ENCODE data around the gene NR3C2. TPM values are rescaled to one million over a fixed set of nuclear protein-coding genes. Genes with fewer than 3 reads are reported as not detected.

Gene NR3C2
- total and polyA plus RNA-seq, 10 of the 15 experiments (the other 5 are each of a cell fraction or from before 2014, with no cell fraction given) = 0.05 to 0.11 (median 0.08) TPM; not detected in 4

DNA sequence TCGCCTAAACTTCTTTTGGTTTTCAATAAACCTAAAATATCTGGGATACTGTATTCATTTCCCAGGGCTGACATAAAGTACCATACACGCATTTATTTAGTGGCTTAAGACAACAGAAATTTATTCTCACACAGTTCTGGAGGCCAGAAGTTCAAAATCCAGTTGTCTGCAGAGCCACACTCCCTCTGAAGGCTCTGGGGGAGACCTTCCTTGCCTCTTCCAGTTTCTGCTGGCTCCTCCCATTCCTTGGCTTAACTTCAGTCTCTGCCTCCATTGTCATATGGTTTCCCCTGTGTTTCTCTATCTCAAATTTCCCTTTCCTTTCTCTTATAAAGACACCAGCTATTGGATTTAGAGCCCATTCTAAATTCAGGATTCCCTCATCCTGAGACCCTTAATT, 44.4 kb downstream of the NR3C2 start:
- intact Hi-C loops (cut with micrococcal nuclease; ENCODE audit: unreplicated experiment) (no loop called here), in situ Hi-C loops (cut with MboI) (no loop called here)
- Histone ChIP-seq H4K20me1 (ENCODE audit: control insufficient read depth, insufficient read depth) (no peaks in the 10 kb centered on the region), H3K4me2 (ENCODE audit: control insufficient read depth, insufficient read depth) (no peak overlapping the region), H3K9ac (ENCODE audit: control insufficient read depth, insufficient read depth, low read length) (no peak overlapping the region), H3K27ac (ENCODE audit: control insufficient read depth, insufficient read depth) (no peak overlapping the region), H3K4me1 (ENCODE audit: control insufficient read depth, insufficient read depth, low read length) (no peaks in the 10 kb centered on the region), H3K79me2 (ENCODE audit: control insufficient read depth, insufficient read depth, low read length) (no peaks in the 10 kb centered on the region), H3K36me3 (ENCODE audit: control insufficient read depth in 2 of 2, insufficient read depth in 2 of 2, low read length in 1 of 2) (no peaks in the 10 kb centered on the region), H2AFZ (ENCODE audit: control insufficient read depth, low read depth, low read length) (no peak overlapping the region), H3K9me3 (replicated peaks; ENCODE audit: control insufficient read depth, insufficient read depth, low read length) (no peaks in the 10 kb centered on the region), H3K4me3 (no peak overlapping the region), H3K27me3 (replicated peaks in 1 of 2; ENCODE audit: control insufficient read depth in 2 of 2, insufficient read depth in 2 of 2, low read length in 1 of 2) (no peaks in the 10 kb centered on the region)
- ChIA-PET SMC1A (ENCODE audit: uncharacterized antibody, unreplicated experiment) (no interaction called here), POLR2A (no interaction called here), RAD21 (ENCODE audit: unreplicated experiment) (no interaction called here), CTCF (no interaction called here)
- WGBS (ENCODE audit: insufficient coverage, insufficient replicate concordance, low lambda C conversion rate, missing lambda C conversion rate) = 0% methylated on average over 2 of the region's 2 CpGs
- FAIRE-seq (no peak), ATAC-seq (no peak), DNase-seq (ENCODE audit: low read depth, low spot score) (no peak)
- no TSS peak for BruUV-seq (replicated peaks)
- no peak for TF ChIP-seq MYC (IDR thresholded peaks at IDR 0.05; ENCODE audit: insufficient read depth, insufficient read length, insufficient replicate concordance, low read length, severe bottlenecking)
- no peak for TF ChIP-seq POLR2AphosphoS2 (IDR thresholded peaks at IDR 0.05; ENCODE audit: low read depth, low read length)
- no peak for TF ChIP-seq ESRRA (IDR thresholded peaks at IDR 0.05; ENCODE audit: low read length)
- TF ChIP-seq HDAC6 (IDR thresholded peaks at IDR 0.05; ENCODE audit: unreplicated experiment) = no peak
- no peak for TF ChIP-seq ZZZ3 (IDR thresholded peaks at IDR 0.05; ENCODE audit: control insufficient read depth, insufficient read length, low read depth)
- TF ChIP-seq, protein P1, sequence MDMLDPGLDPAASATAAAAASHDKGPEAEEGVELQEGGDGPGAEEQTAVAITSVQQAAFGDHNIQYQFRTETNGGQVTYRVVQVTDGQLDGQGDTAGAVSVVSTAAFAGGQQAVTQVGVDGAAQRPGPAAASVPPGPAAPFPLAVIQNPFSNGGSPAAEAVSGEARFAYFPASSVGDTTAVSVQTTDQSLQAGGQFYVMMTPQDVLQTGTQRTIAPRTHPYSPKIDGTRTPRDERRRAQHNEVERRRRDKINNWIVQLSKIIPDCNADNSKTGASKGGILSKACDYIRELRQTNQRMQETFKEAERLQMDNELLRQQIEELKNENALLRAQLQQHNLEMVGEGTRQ (IDR thresholded peaks at IDR 0.05; ENCODE audit: borderline replicate concordance, low read depth, low read length) = no peak
- TF ChIP-seq NRF1 (conservative IDR thresholded peaks at IDR 0.05; ENCODE audit: low read depth, low read length) = no peak
